T-helper 9 cell (primary cell): Measurements from ENCODE around the gene CALML3.

Source experiments
- DNase-seq: peaks from one replicate; pipeline ENCODE4 v3.0.0-alpha.2; 2020

Gene CALML3

GRCh38 chr10:5492322-5492855 is 32.4 kb upstream of the CALML3 start:
- DNase-seq: no peak

GRCh38 chr10:5492929-5493576 is 31.7 kb upstream of the CALML3 start:
- DNase-seq: no peak

- DNase-seq: no peak
Measured at GRCh38 chr10:5493691-5494090, 31.1 kb upstream of the CALML3 start.

- DNase-seq: no peak
Measured at GRCh38 chr10:5494611-5495010, 30.1 kb upstream of the CALML3 start.

- no peak for DNase-seq
Measured at GRCh38 chr10:5496261-5497250, 28.2 kb upstream of the CALML3 start.

- no peak for DNase-seq
Measured at GRCh38 chr10:5497289-5497688, 27.5 kb upstream of the CALML3 start.

- no peak for DNase-seq
Measured at GRCh38 chr10:5497948-5498730, 26.6 kb upstream of the CALML3 start.

- no peak for DNase-seq
Measured at GRCh38 chr10:5498791-5499492, 25.8 kb upstream of the CALML3 start.

GRCh38 chr10:5499493-5500140 is 25.1 kb upstream of the CALML3 start, which contains the start of gene CALML5:
Gene CALML5, minus strand, starts transcription at chr10:5499570. Its CDS starts 132 bp downstream, at chr10:5499438.
- DNase-seq: no peak

- no peak for DNase-seq
Measured at GRCh38 chr10:5500162-5500670, 24.5 kb upstream of the CALML3 start.

GRCh38 chr10:5500910-5501309 is 23.9 kb upstream of the CALML3 start:
- no peak for DNase-seq

GRCh38 chr10:5502061-5502521 is 22.7 kb upstream of the CALML3 start:
- DNase-seq: no peak

- DNase-seq: no peak
Measured at GRCh38 chr10:5502571-5503476, 21.9 kb upstream of the CALML3 start.

GRCh38 chr10:5503477-5503835 is 21.3 kb upstream of the CALML3 start:
- no peak for DNase-seq

- no peak for DNase-seq
Measured at GRCh38 chr10:5504146-5505072, 20.4 kb upstream of the CALML3 start.

- DNase-seq: no peak
Measured at GRCh38 chr10:5506246-5506645, 18.5 kb upstream of the CALML3 start.

GRCh38 chr10:5506751-5507648 is 17.8 kb upstream of the CALML3 start:
- DNase-seq: no peak

GRCh38 chr10:5507649-5508131 is 17.1 kb upstream of the CALML3 start:
- no peak for DNase-seq
